Panc1 (cell line): ENCODE data around the gene STK4.

Experiments used
- CTCF ChIP-seq: fragments of 450-650 bp; IDR thresholded peaks from 2 replicates; pipeline ENCODE4 v1.5.1; 2017; ENCODE audit warnings: mild to moderate bottlenecking
- POLR2AphosphoS5 ChIP-seq: IDR thresholded peaks from 2 replicates; pipeline ENCODE4 v1.6.1; 2012; ENCODE audit warnings: mild to moderate bottlenecking, low read depth, low read length, moderate library complexity
- REST ChIP-seq, 2 experiments: IDR thresholded peaks; 2 replicates each; pipeline ENCODE4 v1.6.1; 2011 to 2012; ENCODE audit warnings: low read depth in 2 of 2, control low read depth in 1 of 2, low read length in 1 of 2, mild to moderate bottlenecking in 1 of 2, moderate library complexity in 1 of 2; ENCODE audit not compliant: insufficient read depth in 1 of 2
- SIN3A ChIP-seq: IDR thresholded peaks from 2 replicates; pipeline ENCODE4 v1.6.1; 2012; ENCODE audit warnings: low read depth, mild to moderate bottlenecking, low read length, moderate library complexity, borderline replicate concordance; ENCODE audit not compliant: insufficient read depth
- TCF7L2 ChIP-seq: IDR thresholded peaks from 2 replicates; pipeline ENCODE4 v1.6.1; 2011; ENCODE audit warnings: mild to moderate bottlenecking, low read depth, low read length, inconsistent platforms

- TF ChIP-seq CTCF (no peak), REST (IDR thresholded peaks at IDR 0.05; ENCODE audit: insufficient read depth in 1 of 2, low read depth in 2 of 2, low read length in 1 of 2) (no peak), POLR2AphosphoS5 (no peak), TCF7L2 (no peak), SIN3A (no peak)
These were observed 12.1 kb upstream of the STK4 start for GRCh38 chr20:44954211-44954610.
